A549 (cell line): Measurements from ENCODE around the gene KLRC3. TPM values are rescaled to one million over a fixed set of nuclear protein-coding genes. Genes with fewer than 3 reads are reported as not detected.

Experiments
- ATAC-seq, 2 experiments: fragments of 200-7000 bp in 1 of 2; fragments of >200 bp in 1 of 2; cut with Nextera tagmentation in 1 of 2; cut with Tn5 transposase in 1 of 2; 3 replicates each; pipeline versions ENCODE4 v1.8.0 to v1.9.1; 2018 to 2020; ENCODE audit warnings: mild to moderate bottlenecking in 1 of 2, moderate library complexity in 1 of 2
- CTCF ChIA-PET: fragments of 300-600 bp; sonication (Branson Sonifier 250); formaldehyde crosslinking; extraction: SDS; loops from one replicate; lab custom pipeline; 2021; ENCODE audit warnings: antibody characterized with exemption, inconsistent platforms; lab: Yijun Ruan, JAX
- POLR2A ChIA-PET: fragments of 350-600 bp; formaldehyde crosslinking; extraction: SDS; loops from one replicate; lab custom pipeline; 2021; ENCODE audit warnings: antibody characterized with exemption, inconsistent platforms; lab: Yijun Ruan, JAX
- DNase-seq, 2 experiments: peaks; one replicate each; pipeline versions ENCODE4 v3.0.0 to v3.0.0-alpha.2; 2011 to 2016; ENCODE audit warnings: low read depth in 1 of 2, low spot score in 1 of 2
- FAIRE-seq: peaks from 2 replicates; lab custom pipeline; 2011; peaks lifted over from hg19 to GRCh38; lab: Jason Lieb, UNC
- H3K27ac ChIP-seq, 2 experiments: fragments of >200 bp; sonication (Bioruptor Twin); formaldehyde crosslinking; 3 replicates each; pipeline ENCODE4 v1.5.1; 2016 to 2017
- H3K4me1 ChIP-seq: fragments of >200 bp; sonication (Bioruptor Twin); formaldehyde crosslinking; 3 replicates; pipeline ENCODE4 v1.6.1; 2016
- H3K4me2 ChIP-seq: fragments of >200 bp; sonication (Bioruptor Twin); formaldehyde crosslinking; 3 replicates; pipeline ENCODE4 v1.6.1; 2016
- H3K4me3 ChIP-seq: fragments of >200 bp; sonication (Bioruptor Twin); formaldehyde crosslinking; 3 replicates; pipeline ENCODE4 v1.5.1; 2016
- H3K9me3 ChIP-seq: fragments of >200 bp; sonication (Bioruptor Twin); formaldehyde crosslinking; 3 replicates; pipeline ENCODE4 v1.6.1; 2016
- CBX2 ChIP-seq: fragments of 200-600 bp; sonication (generic); IDR thresholded peaks from 2 replicates; pipeline ENCODE4 v1.6.1; 2016; ENCODE audit warnings: low read depth, mild to moderate bottlenecking, borderline replicate concordance
- CBX8 ChIP-seq: fragments of 200-600 bp; sonication (generic); IDR thresholded peaks from 2 replicates; pipeline ENCODE4 v1.6.1; 2016
- EHF ChIP-seq: fragments of 250-450 bp; sonication (Bioruptor Pico); IDR thresholded peaks from 2 replicates; pipeline ENCODE4 v1.5.0; 2020; ENCODE audit warnings: mild to moderate bottlenecking
- EP300 ChIP-seq, 2 experiments: fragments of >200 bp; sonication (Bioruptor Twin); formaldehyde crosslinking; IDR thresholded peaks; 2 replicates in 1 of 2; 3 replicates in 1 of 2; pipeline ENCODE4 v1.6.1; 2016 to 2017
- ESRRA ChIP-seq: fragments of 150-350 bp; IDR thresholded peaks from 2 replicates; pipeline ENCODE4 v1.6.1; 2014; ENCODE audit warnings: mild to moderate bottlenecking, low read length, borderline replicate concordance
- FOSB ChIP-seq: fragments of 250-450 bp; sonication (Bioruptor Pico); IDR thresholded peaks from 2 replicates; pipeline ENCODE4 v1.5.0; 2020; ENCODE audit warnings: mild to moderate bottlenecking, moderate library complexity
- FOXS1 ChIP-seq: fragments of 250-450 bp; sonication (Bioruptor Pico); IDR thresholded peaks from 2 replicates; pipeline ENCODE4 v1.5.0; 2020; ENCODE audit warnings: mild to moderate bottlenecking, moderate library complexity
- GATA3 ChIP-seq: IDR thresholded peaks from 2 replicates; pipeline ENCODE4 v1.6.1; 2012; ENCODE audit warnings: borderline replicate concordance
- HDAC2 ChIP-seq: fragments of 200-600 bp; sonication (generic); IDR thresholded peaks from 2 replicates; pipeline ENCODE4 v1.6.1; 2016
- HOXB5 ChIP-seq: fragments of 250-450 bp; sonication (Bioruptor Pico); IDR thresholded peaks from 2 replicates; pipeline ENCODE4 v1.5.0; 2020; ENCODE audit warnings: mild to moderate bottlenecking, moderate library complexity
- JUN ChIP-seq, 2 experiments: fragments of >200 bp; sonication (Bioruptor Twin); formaldehyde crosslinking; IDR thresholded peaks; 2 replicates in 1 of 2; 3 replicates in 1 of 2; pipeline ENCODE4 v1.6.1; 2016 to 2017
- JUNB ChIP-seq: fragments of >200 bp; sonication (Bioruptor Twin); formaldehyde crosslinking; IDR thresholded peaks from 2 replicates; pipeline ENCODE4 v1.6.1; 2016
- KDM5A ChIP-seq: fragments of 200-600 bp; sonication (generic); IDR thresholded peaks from 2 replicates; pipeline ENCODE4 v1.6.1; 2016; ENCODE audit warnings: antibody characterized with exemption, mild to moderate bottlenecking
- MAFK ChIP-seq: fragments of 450-650 bp; IDR thresholded peaks from 2 replicates; pipeline ENCODE4 v1.6.1; 2014; ENCODE audit not compliant: partially characterized antibody
- MAZ ChIP-seq: fragments of 150-350 bp; IDR thresholded peaks from 2 replicates; pipeline ENCODE4 v1.6.1; 2014; ENCODE audit warnings: antibody characterized with exemption, low read depth, low read length, borderline replicate concordance
- NPAS2 ChIP-seq: fragments of 250-450 bp; sonication (Bioruptor Pico); IDR thresholded peaks from 2 replicates; pipeline ENCODE4 v1.8.0; 2022; ENCODE audit warnings: mild to moderate bottlenecking, moderate library complexity, borderline replicate concordance
- NR3C1 ChIP-seq: fragments of >200 bp; sonication (Bioruptor Twin); formaldehyde crosslinking; IDR thresholded peaks from 3 replicates; pipeline ENCODE4 v1.6.1; 2017
- PHF8 ChIP-seq: fragments of 200-600 bp; sonication (generic); IDR thresholded peaks from 2 replicates; pipeline ENCODE4 v1.6.1; 2016; ENCODE audit warnings: low read depth, mild to moderate bottlenecking, antibody characterized with exemption, moderate library complexity, borderline replicate concordance
- POLR2A ChIP-seq: IDR thresholded peaks from 2 replicates; pipeline ENCODE4 v1.6.1; 2012; ENCODE audit warnings: mild to moderate bottlenecking, low read length
- POLR2AphosphoS2 ChIP-seq: conservative IDR thresholded peaks from 2 replicates; pipeline ENCODE4 v1.6.1; 2012; ENCODE audit warnings: low read length, improper control_type of control experiment, inconsistent platforms
- RCOR1 ChIP-seq: fragments of 150-350 bp; IDR thresholded peaks from 2 replicates; pipeline ENCODE4 v1.6.1; 2014; ENCODE audit warnings: antibody characterized with exemption, low read length, low read depth
- RFX5 ChIP-seq: fragments of 450-650 bp; IDR thresholded peaks from 2 replicates; pipeline ENCODE4 v1.7.1; 2014; ENCODE audit warnings: antibody characterized with exemption, mild to moderate bottlenecking, moderate library complexity
- SMC3 ChIP-seq: fragments of >200 bp; sonication (Bioruptor Twin); formaldehyde crosslinking; IDR thresholded peaks from 3 replicates; pipeline ENCODE4 v1.6.1; 2018; ENCODE audit warnings: inconsistent platforms
- SREBF2 ChIP-seq: fragments of 450-650 bp; IDR thresholded peaks from 2 replicates; pipeline ENCODE4 v1.6.1; 2014; ENCODE audit warnings: mild to moderate bottlenecking, moderate library complexity
- ZC3H11A ChIP-seq: fragments of 450-650 bp; IDR thresholded peaks from 2 replicates; pipeline ENCODE4 v1.6.1; 2014; ENCODE audit warnings: antibody characterized with exemption, mild to moderate bottlenecking
- WGBS: methylation state at CpG from one replicate; pipeline ENCODE4 v1.1.6; 2017; ENCODE audit errors: missing lambda C conversion rate; 5-methylcytosine and 5-hydroxymethylcytosine counted together
- polyA plus RNA-seq, 4 experiments: library from polyadenylated mRNA; depleted of rRNA in 3 of 4; stranded (reverse); fragments of >200 nt; fragmentation: RNase III in 1 of 4; extraction: RNeasy Plus Mini Kit Qiagen cat#74134 plus additional on column Dnase treatment in 1 of 4; gene quantifications; 2 replicates in 3 of 4; 3 replicates in 1 of 4; pipeline ENCODE4 v1.2.3, GENCODE V29; 2011 to 2017
- TF ChIP-seq, protein P1 (sequence below): fragments of 150-350 bp; IDR thresholded peaks from 2 replicates; pipeline ENCODE4 v1.6.1; 2014; ENCODE audit warnings: low read depth, mild to moderate bottlenecking, low read length
- TF ChIP-seq, protein P2 (sequence below): fragments of 200-600 bp; sonication (generic); IDR thresholded peaks from 2 replicates; pipeline ENCODE4 v1.6.1; 2016; ENCODE audit warnings: antibody characterized with exemption, mild to moderate bottlenecking, moderate library complexity
- TF ChIP-seq, protein P3 (sequence below): fragments of >200 bp; sonication (Bioruptor Twin); formaldehyde crosslinking; IDR thresholded peaks from 3 replicates; pipeline ENCODE4 v1.5.1; 2016

The KLRC3 gene
- polyA plus RNA-seq, 2 of the 4 experiments (the other 2 are of a cell fraction), result 0.10 TPM; not detected in 1

DNA sequence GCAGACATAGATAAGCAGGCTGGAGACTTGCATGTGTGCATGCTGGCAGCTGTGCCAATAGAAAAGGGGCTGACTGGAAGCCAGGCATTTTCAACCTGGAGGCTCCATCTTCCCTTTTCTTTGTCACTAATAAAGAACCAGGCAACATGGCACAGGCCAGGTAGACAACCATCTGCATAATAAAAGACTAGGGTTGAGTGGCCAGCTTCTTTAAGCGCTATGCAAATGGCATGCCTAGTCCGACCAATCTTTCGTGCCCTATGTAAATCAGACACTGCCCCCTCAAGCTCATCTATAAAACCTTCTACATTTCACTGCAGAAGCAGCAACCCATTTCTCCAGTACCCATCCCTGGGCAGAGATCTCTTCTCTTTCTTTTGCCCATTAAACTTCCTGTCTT is 37.4 kb upstream of the KLRC3 start:
- no peak for TF ChIP-seq JUN (IDR thresholded peaks at IDR 0.05)
- TF ChIP-seq FOSB (CRISPR knock-in tag), result no peak
- TF ChIP-seq, all 56 proteins: peak for 0
- ATAC-seq, result no peak
- FAIRE-seq, result no peak
- H3K4me2 ChIP-seq, result no peak overlapping the region
- no peak overlapping the region for H3K27ac ChIP-seq
- 71% methylated on average over 3 of the region's 3 CpGs for WGBS
- CTCF ChIA-PET, result interaction anchor here (1.0 kb wide), 1 partner anchor 91 kb away, joined by 3 read pairs; no protein-coding TSS in a partner anchor
- no peak overlapping the region for H3K4me3 ChIP-seq
- POLR2A ChIA-PET, result no interaction called here
- no peaks in the 10 kb centered on the region for H3K4me1 ChIP-seq
- no peak for DNase-seq
- H3K9me3 ChIP-seq, result peaks cover 23% of the 10 kb centered on the region

DNA sequence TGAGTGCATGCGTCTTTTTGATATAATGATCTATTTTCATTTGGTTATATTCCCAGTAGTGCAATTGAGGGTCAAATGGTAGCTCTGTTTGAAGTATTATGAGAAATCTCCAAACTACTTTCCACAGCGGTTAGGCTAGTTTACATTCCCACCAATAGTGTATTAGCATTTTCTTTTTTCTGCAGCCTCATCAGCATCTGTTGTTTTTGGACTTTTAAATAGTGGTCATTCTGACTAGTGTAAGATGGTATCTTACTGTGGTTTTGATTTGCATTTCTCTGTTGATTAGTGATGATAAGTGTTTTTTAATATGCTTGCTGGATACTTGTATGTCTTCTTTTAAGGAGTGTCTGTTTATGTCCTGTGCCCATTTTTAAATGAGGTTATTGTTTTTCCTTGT is 36.5 kb upstream of the KLRC3 start:
- ChIA-PET POLR2A (no interaction called here), CTCF (no interaction called here)
- ATAC-seq (no peak), DNase-seq (no peak), FAIRE-seq (no peak)
- Histone ChIP-seq H3K4me1 (no peaks in the 10 kb centered on the region), H3K9me3 (peaks cover 19% of the 10 kb centered on the region), H3K27ac (no peak overlapping the region), H3K4me3 (no peak overlapping the region), H3K4me2 (no peak overlapping the region)
- no peak for TF ChIP-seq CBX8
- no peak for TF ChIP-seq KDM5A
- no peak for TF ChIP-seq HOXB5
- TF ChIP-seq, protein P1, sequence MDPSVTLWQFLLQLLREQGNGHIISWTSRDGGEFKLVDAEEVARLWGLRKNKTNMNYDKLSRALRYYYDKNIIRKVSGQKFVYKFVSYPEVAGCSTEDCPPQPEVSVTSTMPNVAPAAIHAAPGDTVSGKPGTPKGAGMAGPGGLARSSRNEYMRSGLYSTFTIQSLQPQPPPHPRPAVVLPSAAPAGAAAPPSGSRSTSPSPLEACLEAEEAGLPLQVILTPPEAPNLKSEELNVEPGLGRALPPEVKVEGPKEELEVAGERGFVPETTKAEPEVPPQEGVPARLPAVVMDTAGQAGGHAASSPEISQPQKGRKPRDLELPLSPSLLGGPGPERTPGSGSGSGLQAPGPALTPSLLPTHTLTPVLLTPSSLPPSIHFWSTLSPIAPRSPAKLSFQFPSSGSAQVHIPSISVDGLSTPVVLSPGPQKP, result no peak
- no peak for TF ChIP-seq EHF (CRISPR knock-in tag)
- no peak for TF ChIP-seq JUN (IDR thresholded peaks at IDR 0.05)
- WGBS, result 68% methylated on average over 2 of the region's 2 CpGs

DNA sequence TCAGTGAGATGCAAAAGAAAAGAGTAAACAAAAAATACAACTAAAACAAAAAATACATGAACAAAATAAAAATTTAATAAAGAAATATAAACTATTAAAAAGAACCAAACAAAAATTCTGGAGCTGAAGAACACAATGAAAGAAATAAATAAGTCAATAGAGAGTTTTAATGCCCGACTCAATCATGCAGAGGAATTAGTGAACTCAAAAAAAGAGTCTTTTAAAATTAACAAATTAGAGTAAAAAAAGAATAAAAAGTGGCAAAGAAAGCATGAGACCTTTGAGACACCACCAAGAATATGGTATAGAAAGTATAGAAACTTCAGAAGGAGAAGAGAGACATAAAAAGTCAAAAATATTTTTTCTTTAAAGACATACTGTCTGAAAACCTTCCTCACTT is 35.4 kb upstream of the KLRC3 start:
- 2% methylated on average over 1 of the region's 1 CpG for WGBS

DNA sequence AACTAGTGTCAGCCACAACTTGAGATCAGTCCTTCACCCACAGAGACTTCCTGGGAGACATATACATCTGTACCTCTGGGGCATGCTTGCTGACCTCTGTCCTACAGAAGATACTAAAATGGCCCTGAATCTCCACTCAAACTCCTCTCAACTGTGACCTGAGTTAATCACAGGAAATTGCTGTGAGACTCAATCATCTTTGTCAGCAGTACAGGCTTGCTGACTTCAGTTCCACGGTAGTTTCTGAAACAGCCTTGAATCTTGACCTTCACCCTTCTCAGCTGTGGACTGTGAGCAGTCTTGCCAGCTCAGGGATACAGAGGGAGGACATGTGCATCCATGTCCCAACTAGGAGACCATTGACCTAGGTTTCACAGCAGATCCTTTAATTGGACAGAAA is 34.1 kb upstream of the KLRC3 start:
- WGBS, result 31% methylated on average over 1 of the region's 1 CpG
- POLR2A ChIA-PET, result no interaction called here
- Histone ChIP-seq H3K4me1 (no peaks in the 10 kb centered on the region), H3K9me3 (peaks cover 19% of the 10 kb centered on the region; the same call in 2 of the 3 replicates), H3K27ac (no peak overlapping the region), H3K4me3 (no peak overlapping the region), H3K4me2 (no peak overlapping the region)
- ATAC-seq (no peak), FAIRE-seq (no peak), DNase-seq (no peak)
- CTCF ChIA-PET, result no interaction called here
- no peak for TF ChIP-seq EP300 (IDR thresholded peaks at IDR 0.05)
- TF ChIP-seq FOSB (CRISPR knock-in tag), result no peak
- no peak for TF ChIP-seq SREBF2
- TF ChIP-seq PHF8, result no peak
- no peak for TF ChIP-seq POLR2A
- TF ChIP-seq, protein P1, result no peak
- no peak for TF ChIP-seq JUNB
- TF ChIP-seq KDM5A, result no peak
- TF ChIP-seq, protein P2, sequence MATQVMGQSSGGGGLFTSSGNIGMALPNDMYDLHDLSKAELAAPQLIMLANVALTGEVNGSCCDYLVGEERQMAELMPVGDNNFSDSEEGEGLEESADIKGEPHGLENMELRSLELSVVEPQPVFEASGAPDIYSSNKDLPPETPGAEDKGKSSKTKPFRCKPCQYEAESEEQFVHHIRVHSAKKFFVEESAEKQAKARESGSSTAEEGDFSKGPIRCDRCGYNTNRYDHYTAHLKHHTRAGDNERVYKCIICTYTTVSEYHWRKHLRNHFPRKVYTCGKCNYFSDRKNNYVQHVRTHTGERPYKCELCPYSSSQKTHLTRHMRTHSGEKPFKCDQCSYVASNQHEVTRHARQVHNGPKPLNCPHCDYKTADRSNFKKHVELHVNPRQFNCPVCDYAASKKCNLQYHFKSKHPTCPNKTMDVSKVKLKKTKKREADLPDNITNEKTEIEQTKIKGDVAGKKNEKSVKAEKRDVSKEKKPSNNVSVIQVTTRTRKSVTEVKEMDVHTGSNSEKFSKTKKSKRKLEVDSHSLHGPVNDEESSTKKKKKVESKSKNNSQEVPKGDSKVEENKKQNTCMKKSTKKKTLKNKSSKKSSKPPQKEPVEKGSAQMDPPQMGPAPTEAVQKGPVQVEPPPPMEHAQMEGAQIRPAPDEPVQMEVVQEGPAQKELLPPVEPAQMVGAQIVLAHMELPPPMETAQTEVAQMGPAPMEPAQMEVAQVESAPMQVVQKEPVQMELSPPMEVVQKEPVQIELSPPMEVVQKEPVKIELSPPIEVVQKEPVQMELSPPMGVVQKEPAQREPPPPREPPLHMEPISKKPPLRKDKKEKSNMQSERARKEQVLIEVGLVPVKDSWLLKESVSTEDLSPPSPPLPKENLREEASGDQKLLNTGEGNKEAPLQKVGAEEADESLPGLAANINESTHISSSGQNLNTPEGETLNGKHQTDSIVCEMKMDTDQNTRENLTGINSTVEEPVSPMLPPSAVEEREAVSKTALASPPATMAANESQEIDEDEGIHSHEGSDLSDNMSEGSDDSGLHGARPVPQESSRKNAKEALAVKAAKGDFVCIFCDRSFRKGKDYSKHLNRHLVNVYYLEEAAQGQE, result no peak
- TF ChIP-seq MAZ, result no peak
- no peak for TF ChIP-seq POLR2AphosphoS2
- no peak for TF ChIP-seq SMC3
- no peak for TF ChIP-seq FOXS1 (CRISPR knock-in tag)
- TF ChIP-seq MAFK, result no peak
- no peak for TF ChIP-seq CBX8

More for the DNA sequence above, 35.4 kb upstream of the KLRC3 start:
- Histone ChIP-seq H3K9me3 (peaks cover 19% of the 10 kb centered on the region; the same call in 2 of the 3 replicates), H3K27ac (no peak overlapping the region), H3K4me2 (no peak overlapping the region), H3K4me3 (no peak overlapping the region), H3K4me1 (no peaks in the 10 kb centered on the region)
- POLR2A ChIA-PET, result no interaction called here
- ATAC-seq (no peak), DNase-seq (no peak), FAIRE-seq (no peak)
- TF ChIP-seq, protein P3, sequence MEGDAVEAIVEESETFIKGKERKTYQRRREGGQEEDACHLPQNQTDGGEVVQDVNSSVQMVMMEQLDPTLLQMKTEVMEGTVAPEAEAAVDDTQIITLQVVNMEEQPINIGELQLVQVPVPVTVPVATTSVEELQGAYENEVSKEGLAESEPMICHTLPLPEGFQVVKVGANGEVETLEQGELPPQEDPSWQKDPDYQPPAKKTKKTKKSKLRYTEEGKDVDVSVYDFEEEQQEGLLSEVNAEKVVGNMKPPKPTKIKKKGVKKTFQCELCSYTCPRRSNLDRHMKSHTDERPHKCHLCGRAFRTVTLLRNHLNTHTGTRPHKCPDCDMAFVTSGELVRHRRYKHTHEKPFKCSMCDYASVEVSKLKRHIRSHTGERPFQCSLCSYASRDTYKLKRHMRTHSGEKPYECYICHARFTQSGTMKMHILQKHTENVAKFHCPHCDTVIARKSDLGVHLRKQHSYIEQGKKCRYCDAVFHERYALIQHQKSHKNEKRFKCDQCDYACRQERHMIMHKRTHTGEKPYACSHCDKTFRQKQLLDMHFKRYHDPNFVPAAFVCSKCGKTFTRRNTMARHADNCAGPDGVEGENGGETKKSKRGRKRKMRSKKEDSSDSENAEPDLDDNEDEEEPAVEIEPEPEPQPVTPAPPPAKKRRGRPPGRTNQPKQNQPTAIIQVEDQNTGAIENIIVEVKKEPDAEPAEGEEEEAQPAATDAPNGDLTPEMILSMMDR, result no peak
- no peak for TF ChIP-seq FOXS1 (CRISPR knock-in tag)
- no peak for TF ChIP-seq HDAC2
- TF ChIP-seq ZC3H11A, result no peak
- no peak for TF ChIP-seq RFX5
- TF ChIP-seq NR3C1, result no peak
- no peak for TF ChIP-seq GATA3
- TF ChIP-seq ESRRA, result no peak
- TF ChIP-seq RCOR1, result no peak
- TF ChIP-seq CBX2, result no peak
- TF ChIP-seq HOXB5, result no peak
- no peak for TF ChIP-seq NPAS2 (CRISPR knock-in tag)
- CTCF ChIA-PET, result no interaction called here
